Activated CD8-positive, alpha-beta T cell treated with anti-CD3 and anti-CD28 coated beads, Interleukin-2, amount 10 ng/mL, durations not matched to agents 7 days and 5 days (primary cell): ENCODE measurements around the gene MSS51. TPM values are rescaled to one million over a fixed set of nuclear protein-coding genes. Genes with fewer than 3 reads are reported as not detected.

Source experiments
- ATAC-seq: fragments of 150-1000 bp; cut with Tn5 transposase; one replicate; pipeline ENCODE4 v1.10.0; 2021; ENCODE audit warnings: moderate library complexity
- CTCF ChIA-PET: fragments of 350-600 bp; sonication (Branson Sonifier 250); formaldehyde crosslinking; loops from one replicate; lab custom pipeline; 2021; ENCODE audit warnings: antibody characterized with exemption; lab: Charles Lee
- POLR2A ChIA-PET: fragments of 350-600 bp; sonication (Branson Sonifier 250); formaldehyde crosslinking; loops from one replicate; lab custom pipeline; 2021; ENCODE audit warnings: antibody characterized with exemption; lab: Charles Lee
- DNase-seq: peaks from one replicate; pipeline ENCODE4 v3.0.0-alpha.2; 2020
- H3K27ac Mint-ChIP-seq: one replicate; pipeline ENCODE4 v1.8.0; 2021; ENCODE audit warnings: mild to moderate bottlenecking, mixed read lengths
- H3K27me3 Mint-ChIP-seq: one replicate; pipeline ENCODE4 v1.8.0; 2021; ENCODE audit warnings: low read depth, mixed read lengths
- H3K36me3 Mint-ChIP-seq: one replicate; pipeline ENCODE4 v1.8.0; 2021; ENCODE audit warnings: low read depth, mixed read lengths
- H3K4me1 Mint-ChIP-seq: one replicate; pipeline ENCODE4 v1.8.0; 2021; ENCODE audit warnings: low read depth, mixed read lengths
- H3K4me3 Mint-ChIP-seq: one replicate; pipeline ENCODE4 v1.8.0; 2021; ENCODE audit warnings: mild to moderate bottlenecking, mixed read lengths
- H3K9me3 Mint-ChIP-seq: one replicate; pipeline ENCODE4 v1.8.0; 2022; ENCODE audit warnings: mixed read lengths; ENCODE audit not compliant: insufficient read depth
- total RNA-seq, 2 experiments: library from RNA; stranded (reverse); gene quantifications; one replicate each; pipeline ENCODE4 v1.2.3, GENCODE V29; 2021

Gene MSS51
- total RNA-seq, 2 experiments from 2014 or later, result 2.9 TPM

DNA sequence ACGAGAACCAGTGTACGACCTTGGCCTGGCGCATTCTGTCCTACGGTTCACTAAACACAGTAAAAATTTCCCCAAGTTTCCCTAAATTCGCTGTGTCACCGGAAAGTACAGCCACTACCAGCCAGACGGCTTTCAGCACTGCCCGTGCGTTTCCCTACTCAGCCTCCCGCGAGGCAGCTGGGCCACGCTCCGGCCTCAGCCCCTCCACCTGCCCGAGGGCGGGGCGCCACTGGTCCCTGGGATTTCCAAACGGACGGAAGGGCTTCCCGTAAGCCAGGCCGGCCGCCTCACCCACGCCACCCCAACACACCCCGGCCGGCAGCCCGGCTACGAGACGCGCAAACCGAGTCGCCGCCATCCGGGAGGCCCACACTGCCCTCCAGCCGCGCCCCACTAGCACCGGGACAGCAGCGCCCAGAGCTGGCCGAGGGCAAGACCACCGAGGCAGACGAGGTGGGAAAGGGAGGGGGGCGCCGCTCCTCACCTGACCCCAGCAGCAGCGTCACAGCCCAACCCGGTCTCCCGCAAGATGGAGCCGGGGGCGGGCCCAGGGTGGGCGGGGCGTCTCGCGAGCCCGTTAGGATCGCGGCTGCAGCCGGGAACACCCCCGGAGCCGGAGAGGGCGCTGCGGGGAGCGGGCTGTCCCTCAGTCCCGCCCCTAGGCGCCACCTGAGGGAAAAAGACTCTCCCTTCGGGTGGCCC, 19.7 kb downstream of the MSS51 start, which contains the start of gene ANXA7:
Gene ANXA7, minus strand, starts transcription at position 531 of the 702 bp plus-strand sequence. CDS start 13,202 bp downstream, outside the sequence.
- POLR2A ChIA-PET, result interaction anchor here (0.7 to 3.5 kb wide), 8 partner anchors 13 to 167 kb away, joined by 3 to 16 read pairs (median 5); partner anchors contain the start of genes CFAP70, DNAJC9 and PPP3CB
- Mint-ChIP-seq H3K36me3 (peaks cover 19% of the 10 kb centered on the region), H3K27ac (peak within 1 kb of the TSS; percentile 81), H3K27me3 (peaks cover 3% of the 10 kb centered on the region), H3K4me3 (peak within 1 kb of the TSS; percentile 80), H3K9me3 (no peaks in the 10 kb centered on the region), H3K4me1 (peaks cover 49% of the 10 kb centered on the region)
- DNase-seq (peak; percentile 96), ATAC-seq (peak; percentile 97)
- CTCF ChIA-PET, result interaction anchor here (0.6 to 2.6 kb wide), 8 partner anchors 10 to 245 kb away, joined by 3 to 9 read pairs (median 3); no protein-coding TSS in a partner anchor

DNA sequence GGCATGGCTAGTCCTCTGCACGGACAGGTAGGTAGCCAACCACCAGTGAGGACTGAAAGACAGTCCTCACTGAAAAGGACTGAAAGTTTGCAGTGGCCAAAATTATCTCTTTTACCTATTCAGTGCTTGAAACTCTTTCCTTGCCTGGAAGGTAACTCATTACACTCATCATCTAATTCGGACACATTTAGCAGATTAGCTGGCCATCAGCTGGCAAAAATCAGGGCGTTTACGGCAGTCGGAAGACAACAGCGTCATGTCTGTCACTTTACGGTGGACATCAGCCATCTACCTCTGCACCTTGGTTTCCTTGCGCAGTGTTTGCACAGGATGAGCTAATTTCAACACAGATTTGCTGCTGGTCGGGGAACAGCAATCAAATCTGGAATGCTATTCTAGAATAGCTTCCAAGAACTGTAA, 20.2 kb downstream of the MSS51 start:
- Mint-ChIP-seq H3K4me1 (peaks cover 50% of the 10 kb centered on the region), H3K36me3 (peaks cover 19% of the 10 kb centered on the region), H3K27ac (peak overlapping the region; percentile 81), H3K27me3 (peaks cover 3% of the 10 kb centered on the region), H3K4me3 (peak overlapping the region; percentile 80), H3K9me3 (no peaks in the 10 kb centered on the region)
- ATAC-seq, result peak; percentile 40
- CTCF ChIA-PET, result interaction anchor here (0.6 to 2.6 kb wide), 8 partner anchors 11 to 245 kb away, joined by 3 to 9 read pairs (median 3); no protein-coding TSS in a partner anchor
- DNase-seq, result peak; percentile 71
- POLR2A ChIA-PET, result interaction anchor here (0.7 to 3.5 kb wide), 8 partner anchors 12 to 166 kb away, joined by 3 to 16 read pairs (median 5); partner anchors contain the start of genes CFAP70, DNAJC9 and PPP3CB

- ATAC-seq, result no peak
- Mint-ChIP-seq H3K9me3 (no peaks in the 10 kb centered on the region), H3K4me1 (peaks cover 50% of the 10 kb centered on the region), H3K36me3 (peaks cover 31% of the 10 kb centered on the region), H3K4me3 (no peak overlapping the region), H3K27me3 (peaks cover 3% of the 10 kb centered on the region), H3K27ac (no peak overlapping the region)
- POLR2A ChIA-PET, result interaction anchor here (3.5 kb wide), 1 partner anchor 85 kb away, joined by 16 read pairs; the partner anchor contains the start of gene PPP3CB
- no peak for DNase-seq
- CTCF ChIA-PET, result interaction anchor here (0.8 to 1.2 kb wide), 2 partner anchors 25 to 158 kb away, joined by 3 read pairs; partner anchors contain the start of gene MRPS16
These were observed 22.5 kb downstream of the MSS51 start for GRCh38 chr10:73410897-73411296.

DNA sequence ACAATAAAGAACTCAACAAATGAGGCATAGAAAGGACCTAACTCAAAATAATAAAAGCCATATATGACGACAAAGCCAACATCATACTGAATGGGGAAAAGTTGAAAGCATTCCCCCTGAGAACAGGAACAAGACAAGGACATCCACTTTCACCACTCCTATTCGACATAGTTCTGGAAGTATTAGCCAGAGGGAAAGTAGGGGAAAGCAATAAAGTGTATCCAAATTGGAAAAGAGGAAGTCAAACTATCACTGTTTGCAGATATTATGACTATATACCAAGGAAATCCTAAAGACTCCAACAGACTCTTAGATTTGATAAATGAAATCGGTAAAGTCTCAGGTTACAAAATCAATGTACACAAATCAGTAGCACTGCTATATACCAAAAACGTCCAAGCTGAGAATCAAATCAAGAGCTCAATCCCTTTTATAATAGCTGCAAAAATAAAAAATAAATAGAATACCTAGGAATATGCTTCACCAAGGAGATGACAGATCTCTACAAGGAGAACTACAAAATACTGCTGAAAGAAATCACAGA, 24.3 kb downstream of the MSS51 start:
- ATAC-seq, result no peak
- ChIA-PET CTCF (interaction anchor here (1.0 kb wide), 1 partner anchor 235 kb away, joined by 3 read pairs; no protein-coding TSS in a partner anchor), POLR2A (no interaction called here)
- Mint-ChIP-seq H3K36me3 (peaks cover 31% of the 10 kb centered on the region), H3K27me3 (no peaks in the 10 kb centered on the region), H3K27ac (no peak overlapping the region), H3K9me3 (no peaks in the 10 kb centered on the region), H3K4me3 (no peak overlapping the region), H3K4me1 (peaks cover 38% of the 10 kb centered on the region)
- DNase-seq, result no peak

- Mint-ChIP-seq H3K27me3 (no peaks in the 10 kb centered on the region), H3K4me3 (no peak overlapping the region), H3K4me1 (peaks cover 36% of the 10 kb centered on the region), H3K27ac (no peak overlapping the region), H3K36me3 (peaks cover 31% of the 10 kb centered on the region), H3K9me3 (no peaks in the 10 kb centered on the region)
- CTCF ChIA-PET, result interaction anchor here (1.0 kb wide), 1 partner anchor 236 kb away, joined by 3 read pairs; no protein-coding TSS in a partner anchor
- ATAC-seq (no peak), DNase-seq (no peak)
- POLR2A ChIA-PET, result no interaction called here
These were observed 25.3 kb downstream of the MSS51 start for GRCh38 chr10:73408061-73408460.

GRCh38 chr10:73407495-73407894, 25.9 kb downstream of the MSS51 start:
- no peaks in the 10 kb centered on the region for H3K27me3 Mint-ChIP-seq
- POLR2A ChIA-PET, result no interaction called here
- DNase-seq (no peak), ATAC-seq (no peak)
- H3K36me3 Mint-ChIP-seq, result peaks cover 33% of the 10 kb centered on the region
- H3K4me1 Mint-ChIP-seq, result peaks cover 31% of the 10 kb centered on the region
- H3K4me3 Mint-ChIP-seq, result no peak overlapping the region
- no peaks in the 10 kb centered on the region for H3K9me3 Mint-ChIP-seq
- no peak overlapping the region for H3K27ac Mint-ChIP-seq
- CTCF ChIA-PET, result no interaction called here

GRCh38 chr10:73406846-73407245, 26.5 kb downstream of the MSS51 start:
- ATAC-seq, result no peak
- H3K27ac Mint-ChIP-seq, result no peak overlapping the region
- peaks cover 33% of the 10 kb centered on the region for H3K36me3 Mint-ChIP-seq
- ChIA-PET CTCF (no interaction called here), POLR2A (no interaction called here)
- no peaks in the 10 kb centered on the region for H3K9me3 Mint-ChIP-seq
- H3K27me3 Mint-ChIP-seq, result no peaks in the 10 kb centered on the region
- no peak for DNase-seq
- peaks cover 29% of the 10 kb centered on the region for H3K4me1 Mint-ChIP-seq
- H3K4me3 Mint-ChIP-seq, result no peak overlapping the region

DNA sequence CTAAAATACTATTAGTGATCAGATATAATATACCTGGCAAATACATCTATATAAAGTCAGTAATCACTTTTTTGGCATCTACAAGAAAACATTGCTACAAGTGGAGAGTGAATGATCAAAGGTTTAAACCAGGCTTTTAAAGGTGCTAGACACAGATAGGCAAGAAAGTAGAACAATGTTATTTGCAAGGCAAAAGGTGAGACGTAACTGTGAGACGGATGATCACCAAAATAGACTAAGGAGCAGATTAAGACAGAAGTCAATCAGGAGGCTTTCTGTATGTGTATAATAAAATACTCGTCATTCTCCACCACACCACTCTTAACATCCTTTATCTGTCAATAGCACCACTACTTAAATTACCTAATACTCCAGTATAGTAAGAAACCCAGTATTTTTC, 27.8 kb downstream of the MSS51 start:
- Mint-ChIP-seq H3K9me3 (no peaks in the 10 kb centered on the region), H3K4me3 (no peak overlapping the region), H3K27ac (no peak overlapping the region), H3K36me3 (peaks cover 25% of the 10 kb centered on the region), H3K27me3 (no peaks in the 10 kb centered on the region), H3K4me1 (peaks cover 16% of the 10 kb centered on the region)
- DNase-seq (no peak), ATAC-seq (no peak)
- CTCF ChIA-PET, result no interaction called here
- POLR2A ChIA-PET, result no interaction called here

DNA sequence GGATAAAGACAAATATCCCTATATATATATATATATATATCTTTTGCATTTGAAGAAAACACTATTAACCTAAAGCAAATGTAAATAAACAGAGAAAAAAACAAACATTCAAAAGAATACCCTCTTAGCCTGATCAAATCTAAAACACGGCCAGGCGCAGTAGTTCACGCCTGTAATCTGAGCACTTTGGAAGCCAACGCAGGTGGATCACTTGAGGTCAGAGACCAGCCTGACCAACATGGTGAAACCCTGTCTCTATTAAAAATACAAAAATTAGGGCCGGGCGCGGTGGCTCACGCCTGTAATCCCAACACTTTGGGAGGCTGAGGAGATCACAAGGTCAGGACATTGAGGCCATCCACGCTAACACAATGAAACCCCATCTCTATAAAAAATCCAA, 28.7 kb downstream of the MSS51 start:
- ChIA-PET CTCF (interaction anchor here (0.7 kb wide), 1 partner anchor 135 kb away, joined by 3 read pairs; no protein-coding TSS in a partner anchor), POLR2A (no interaction called here)
- Mint-ChIP-seq H3K4me1 (peaks cover 11% of the 10 kb centered on the region), H3K4me3 (no peak overlapping the region), H3K36me3 (peaks cover 20% of the 10 kb centered on the region), H3K27ac (no peak overlapping the region), H3K9me3 (no peaks in the 10 kb centered on the region), H3K27me3 (no peaks in the 10 kb centered on the region)
- ATAC-seq (no peak), DNase-seq (no peak)

- ChIA-PET POLR2A (interaction anchor here (0.6 to 1.0 kb wide), 3 partner anchors 22 to 1833 kb away, joined by 3 to 4 read pairs (median 3); no protein-coding TSS in a partner anchor), CTCF (no interaction called here)
- no peak for DNase-seq
- no peaks in the 10 kb centered on the region for H3K4me1 Mint-ChIP-seq
- H3K9me3 Mint-ChIP-seq, result no peaks in the 10 kb centered on the region
- H3K27ac Mint-ChIP-seq, result no peak overlapping the region
- ATAC-seq, result no peak
- no peak overlapping the region for H3K4me3 Mint-ChIP-seq
- peaks cover 13% of the 10 kb centered on the region for H3K36me3 Mint-ChIP-seq
- H3K27me3 Mint-ChIP-seq, result no peaks in the 10 kb centered on the region
These were observed 31.7 kb downstream of the MSS51 start for GRCh38 chr10:73401636-73402035.

DNA sequence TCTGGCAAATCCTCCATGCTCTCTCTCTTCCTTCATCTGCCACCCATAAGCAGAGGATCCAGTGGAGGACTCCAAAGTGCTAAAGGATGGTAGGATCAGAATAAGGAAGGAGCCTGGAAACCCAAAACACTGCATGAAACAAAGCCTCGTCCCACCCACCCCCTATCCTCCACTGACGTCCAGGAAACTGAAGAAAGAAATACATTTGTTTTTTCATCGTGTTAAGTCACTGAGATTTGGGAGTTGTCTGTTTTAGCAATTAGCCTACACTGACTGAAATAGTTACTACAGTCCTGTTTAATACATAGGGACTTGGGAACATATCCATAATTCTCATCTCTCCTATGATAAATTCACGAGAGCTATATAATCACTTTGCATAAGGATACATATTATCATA, 34.3 kb downstream of the MSS51 start:
- peaks cover 31% of the 10 kb centered on the region for H3K36me3 Mint-ChIP-seq
- ChIA-PET POLR2A (no interaction called here), CTCF (no interaction called here)
- no peak for ATAC-seq
- no peak overlapping the region for H3K4me3 Mint-ChIP-seq
- no peak for DNase-seq
- H3K27ac Mint-ChIP-seq, result no peak overlapping the region
- no peaks in the 10 kb centered on the region for H3K9me3 Mint-ChIP-seq
- no peaks in the 10 kb centered on the region for H3K27me3 Mint-ChIP-seq
- H3K4me1 Mint-ChIP-seq, result no peaks in the 10 kb centered on the region
